ENCODE measurements around the gene NPR1.

Gene NPR1

GRCh38 chr1:153678519-153679336 is at the start of gene NPR1:
Gene NPR1, plus strand, starts transcription at chr1:153678688. Its CDS starts 421 bp downstream, at chr1:153679109.
- no peak for DNase-seq
- Histone ChIP-seq H3K4me2 (ENCODE audit: low read depth, low read length) (peak within 1 kb of the TSS; percentile 97), H3K27ac (ENCODE audit: low read length) (no peak within 1 kb of the TSS), H3K27me3 (replicated peaks; ENCODE audit: insufficient read depth, low read length) (peaks cover 56% of the 10 kb centered on the region), H3K9ac (ENCODE audit: low read length) (no peak within 1 kb of the TSS), H2AFZ (ENCODE audit: low read length) (peak within 1 kb of the TSS; percentile 58), H3K9me3 (replicated peaks; ENCODE audit: insufficient read depth, low read length) (no peaks in the 10 kb centered on the region), H3F3A (ENCODE audit: insufficient read depth, low read length) (no peaks in the 10 kb centered on the region), H4K20me1 (ENCODE audit: insufficient read depth, low read length) (no peaks in the 10 kb centered on the region), H3K4me3 (ENCODE audit: low read length) (peak within 1 kb of the TSS; percentile 52), H3K36me3 (replicated peaks; ENCODE audit: insufficient read depth, low read length) (no peaks in the 10 kb centered on the region), H3K4me1 (ENCODE audit: low read length) (peaks cover 10% of the 10 kb centered on the region), H3K9me2 (replicated peaks; ENCODE audit: insufficient read depth, low read length) (no peaks in the 10 kb centered on the region), H3K79me2 (ENCODE audit: low read length) (no peaks in the 10 kb centered on the region)
- TF ChIP-seq EZH2 (optimal IDR thresholded peaks at IDR 0.05; ENCODE audit: low read depth, low read length) (peak; percentile 77), CTCF (IDR thresholded peaks at IDR 0.05; ENCODE audit: low read length) (no peak), EZH2phosphoT487 (IDR thresholded peaks at IDR 0.05; ENCODE audit: low read length) (no peak; the same call in 1 of the 2 replicates)

- H2AFZ ChIP-seq (ENCODE audit: low read length), result no peak overlapping the region
- H3K4me1 ChIP-seq (ENCODE audit: low read length), result peaks cover 4% of the 10 kb centered on the region; the same call in 1 of the 2 replicates
- TF ChIP-seq EZH2phosphoT487 (IDR thresholded peaks at IDR 0.05; ENCODE audit: low read length) (no peak), CTCF (IDR thresholded peaks at IDR 0.05; ENCODE audit: low read length) (no peak), EZH2 (optimal IDR thresholded peaks at IDR 0.05; ENCODE audit: low read depth, low read length) (no peak)
- H4K20me1 ChIP-seq (ENCODE audit: insufficient read depth, low read length), result no peaks in the 10 kb centered on the region
- no peaks in the 10 kb centered on the region for H3K36me3 ChIP-seq (replicated peaks; ENCODE audit: insufficient read depth, low read length)
- no peak for DNase-seq
- no peaks in the 10 kb centered on the region for H3K9me3 ChIP-seq (replicated peaks; ENCODE audit: insufficient read depth, low read length)
- H3K27ac ChIP-seq (ENCODE audit: low read length), result no peak overlapping the region
- H3K9ac ChIP-seq (ENCODE audit: low read length), result no peak overlapping the region
- H3K4me3 ChIP-seq (ENCODE audit: low read length), result no peak overlapping the region
- no peak overlapping the region for H3K4me2 ChIP-seq (ENCODE audit: low read depth, low read length)
- H3K9me2 ChIP-seq (replicated peaks; ENCODE audit: insufficient read depth, low read length), result no peaks in the 10 kb centered on the region
- peaks cover 3% of the 10 kb centered on the region for H3K79me2 ChIP-seq (ENCODE audit: low read length)
- no peaks in the 10 kb centered on the region for H3K27me3 ChIP-seq (replicated peaks; ENCODE audit: insufficient read depth, low read length)
- peaks cover 4% of the 10 kb centered on the region; the same call in 1 of the 2 replicates for H3F3A ChIP-seq (ENCODE audit: insufficient read depth, low read length)
Observed at GRCh38 chr1:153629343-153629665, 49.2 kb upstream of the NPR1 start.

GRCh38 chr1:153629971-153630370 is 48.5 kb upstream of the NPR1 start:
- Histone ChIP-seq H3F3A (ENCODE audit: insufficient read depth, low read length) (peaks cover 5% of the 10 kb centered on the region), H3K27me3 (replicated peaks; ENCODE audit: insufficient read depth, low read length) (no peaks in the 10 kb centered on the region), H4K20me1 (ENCODE audit: insufficient read depth, low read length) (no peaks in the 10 kb centered on the region), H3K9me2 (replicated peaks; ENCODE audit: insufficient read depth, low read length) (no peaks in the 10 kb centered on the region), H3K9ac (ENCODE audit: low read length) (no peak overlapping the region), H3K4me3 (ENCODE audit: low read length) (no peak overlapping the region), H3K9me3 (replicated peaks; ENCODE audit: insufficient read depth, low read length) (no peaks in the 10 kb centered on the region), H3K4me1 (ENCODE audit: low read length) (peaks cover 4% of the 10 kb centered on the region; the same call in 1 of the 2 replicates), H3K27ac (ENCODE audit: low read length) (no peak overlapping the region), H3K79me2 (ENCODE audit: low read length) (peaks cover 10% of the 10 kb centered on the region), H3K4me2 (ENCODE audit: low read depth, low read length) (no peak overlapping the region), H3K36me3 (replicated peaks; ENCODE audit: insufficient read depth, low read length) (no peaks in the 10 kb centered on the region), H2AFZ (ENCODE audit: low read length) (no peak overlapping the region)
- no peak for DNase-seq
- TF ChIP-seq EZH2 (optimal IDR thresholded peaks at IDR 0.05; ENCODE audit: low read depth, low read length) (no peak), CTCF (IDR thresholded peaks at IDR 0.05; ENCODE audit: low read length) (no peak), EZH2phosphoT487 (IDR thresholded peaks at IDR 0.05; ENCODE audit: low read length) (no peak)

Measured in MM.1S (cell line).